Left ventricle myocardium inferior (tissue), 1 donor: ENCODE measurements around the gene ATG7. TPM values are rescaled to one million over a fixed set of nuclear protein-coding genes. Genes with fewer than 3 reads are reported as not detected.

Source experiments
- DNase-seq: peaks from one replicate; pipeline ENCODE4 v3.0.0-alpha.2; 2020
- H3K27ac ChIP-seq: fragments of 200-600 bp; replicated peaks from 2 replicates; pipeline ENCODE4 v1.8.0; 2021
- H3K27me3 ChIP-seq: fragments of 200-600 bp; 2 replicates; pipeline ENCODE4 v1.8.0; 2021; ENCODE audit warnings: low read depth
- H3K36me3 ChIP-seq: fragments of 200-600 bp; 2 replicates; pipeline ENCODE4 v1.8.0; 2021
- H3K4me1 ChIP-seq: fragments of 200-600 bp; 2 replicates; pipeline ENCODE4 v1.8.0; 2021
- H3K4me3 ChIP-seq: fragments of 200-600 bp; 2 replicates; pipeline ENCODE4 v1.8.0; 2021; ENCODE audit warnings: mild to moderate bottlenecking, moderate library complexity
- H3K9me3 ChIP-seq: fragments of 200-600 bp; replicated peaks from 2 replicates; pipeline ENCODE4 v1.8.0; 2021
- intact Hi-C: fragments of 100-400 bp; cut with micrococcal nuclease; formaldehyde crosslinking; loops from one replicate; pipeline ENCODE4 v1.11.0; 2022
- long read RNA-seq: library from polyadenylated mRNA; unstranded; transcript quantifications from one replicate; pipeline ENCODE4 v2.0.0, GENCODE V29; 2021
- total RNA-seq: library from RNA; stranded (reverse); fragmentation: NEBNext Ultra II Directional; extraction: Animal tissue kit (Norgen Biotek cat#: 25700); gene quantifications from one replicate; pipeline ENCODE4 v1.2.1, GENCODE V29; 2021
- TF ChIP-seq, protein P1 (sequence below): fragments of 200-600 bp; IDR thresholded peaks from 2 replicates; pipeline ENCODE4 v1.8.0; 2021; ENCODE audit warnings: antibody characterized with exemption, mild to moderate bottlenecking, borderline replicate concordance
- donor health status: DM: no; HTN: yes; CAD: no; lungs with severe emphysema.

Gene ATG7, protein sequence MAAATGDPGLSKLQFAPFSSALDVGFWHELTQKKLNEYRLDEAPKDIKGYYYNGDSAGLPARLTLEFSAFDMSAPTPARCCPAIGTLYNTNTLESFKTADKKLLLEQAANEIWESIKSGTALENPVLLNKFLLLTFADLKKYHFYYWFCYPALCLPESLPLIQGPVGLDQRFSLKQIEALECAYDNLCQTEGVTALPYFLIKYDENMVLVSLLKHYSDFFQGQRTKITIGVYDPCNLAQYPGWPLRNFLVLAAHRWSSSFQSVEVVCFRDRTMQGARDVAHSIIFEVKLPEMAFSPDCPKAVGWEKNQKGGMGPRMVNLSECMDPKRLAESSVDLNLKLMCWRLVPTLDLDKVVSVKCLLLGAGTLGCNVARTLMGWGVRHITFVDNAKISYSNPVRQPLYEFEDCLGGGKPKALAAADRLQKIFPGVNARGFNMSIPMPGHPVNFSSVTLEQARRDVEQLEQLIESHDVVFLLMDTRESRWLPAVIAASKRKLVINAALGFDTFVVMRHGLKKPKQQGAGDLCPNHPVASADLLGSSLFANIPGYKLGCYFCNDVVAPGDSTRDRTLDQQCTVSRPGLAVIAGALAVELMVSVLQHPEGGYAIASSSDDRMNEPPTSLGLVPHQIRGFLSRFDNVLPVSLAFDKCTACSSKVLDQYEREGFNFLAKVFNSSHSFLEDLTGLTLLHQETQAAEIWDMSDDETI
- 15.7 TPM for total RNA-seq
- long read RNA-seq, full-length matches to known transcripts: 5 of 16 reads
- long read RNA-seq, partial matches to known transcripts: 8 of 16 reads
- long read RNA-seq, other reads (novel, unspliced or antisense): 3 of 16 reads

- intact Hi-C loops: no loop called here
Measured at GRCh38 chr3:11271986-11272904, at the start of gene ATG7. Gene ATG7, plus strand, starts transcription at chr3:11272397. Its CDS starts 26,299 bp downstream, at chr3:11298696.

GRCh38 chr3:11224010-11224409 is 48.2 kb upstream of the ATG7 start:
- H3K9me3 ChIP-seq: no peaks in the 10 kb centered on the region
- intact Hi-C loops: no loop called here
- TF ChIP-seq, protein P1, sequence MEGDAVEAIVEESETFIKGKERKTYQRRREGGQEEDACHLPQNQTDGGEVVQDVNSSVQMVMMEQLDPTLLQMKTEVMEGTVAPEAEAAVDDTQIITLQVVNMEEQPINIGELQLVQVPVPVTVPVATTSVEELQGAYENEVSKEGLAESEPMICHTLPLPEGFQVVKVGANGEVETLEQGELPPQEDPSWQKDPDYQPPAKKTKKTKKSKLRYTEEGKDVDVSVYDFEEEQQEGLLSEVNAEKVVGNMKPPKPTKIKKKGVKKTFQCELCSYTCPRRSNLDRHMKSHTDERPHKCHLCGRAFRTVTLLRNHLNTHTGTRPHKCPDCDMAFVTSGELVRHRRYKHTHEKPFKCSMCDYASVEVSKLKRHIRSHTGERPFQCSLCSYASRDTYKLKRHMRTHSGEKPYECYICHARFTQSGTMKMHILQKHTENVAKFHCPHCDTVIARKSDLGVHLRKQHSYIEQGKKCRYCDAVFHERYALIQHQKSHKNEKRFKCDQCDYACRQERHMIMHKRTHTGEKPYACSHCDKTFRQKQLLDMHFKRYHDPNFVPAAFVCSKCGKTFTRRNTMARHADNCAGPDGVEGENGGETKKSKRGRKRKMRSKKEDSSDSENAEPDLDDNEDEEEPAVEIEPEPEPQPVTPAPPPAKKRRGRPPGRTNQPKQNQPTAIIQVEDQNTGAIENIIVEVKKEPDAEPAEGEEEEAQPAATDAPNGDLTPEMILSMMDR: no peak
- H3K4me1 ChIP-seq: peaks cover 46% of the 10 kb centered on the region
- DNase-seq: no peak
- H3K4me3 ChIP-seq: no peak overlapping the region
- no peaks in the 10 kb centered on the region for H3K36me3 ChIP-seq
- H3K27me3 ChIP-seq: no peaks in the 10 kb centered on the region
- no peak overlapping the region for H3K27ac ChIP-seq

More at GRCh38 chr3:11271986-11272904, at the start of gene ATG7:
- H3K4me3 ChIP-seq: peak within 1 kb of the TSS; percentile 79
- H3K27me3 ChIP-seq: no peaks in the 10 kb centered on the region
- peak; percentile 98 for DNase-seq
- peak within 1 kb of the TSS; percentile 77 for H3K27ac ChIP-seq
- peaks cover 18% of the 10 kb centered on the region for H3K4me1 ChIP-seq
- H3K36me3 ChIP-seq: no peaks in the 10 kb centered on the region
- TF ChIP-seq, protein P1: peak; percentile 21
- H3K9me3 ChIP-seq: no peaks in the 10 kb centered on the region

DNA sequence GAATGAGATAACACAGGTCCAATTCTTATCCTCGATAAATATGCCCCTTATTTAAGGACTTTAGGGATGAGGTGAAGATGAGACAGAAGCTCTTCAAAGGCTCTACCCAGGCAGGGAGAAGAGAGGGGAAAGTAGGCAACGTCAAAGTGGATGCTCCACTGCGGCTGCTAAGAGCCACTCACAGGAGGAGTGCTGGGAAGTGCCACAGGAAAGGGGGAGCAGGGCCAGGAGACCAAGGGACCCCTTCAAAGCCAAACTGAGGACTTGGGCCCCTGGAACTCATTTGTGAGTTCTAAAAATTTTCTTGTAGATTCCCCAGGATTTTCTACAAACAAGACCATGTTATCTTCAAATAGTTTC is 47.3 kb upstream of the ATG7 start:
- H3K9me3 ChIP-seq: no peaks in the 10 kb centered on the region
- peak overlapping the region; percentile 69 for H3K27ac ChIP-seq
- no peaks in the 10 kb centered on the region for H3K36me3 ChIP-seq
- intact Hi-C loops: no loop called here
- peak overlapping the region; percentile 47 for H3K4me3 ChIP-seq
- DNase-seq: no peak
- TF ChIP-seq, protein P1: no peak
- no peaks in the 10 kb centered on the region for H3K27me3 ChIP-seq
- peaks cover 38% of the 10 kb centered on the region for H3K4me1 ChIP-seq

DNA sequence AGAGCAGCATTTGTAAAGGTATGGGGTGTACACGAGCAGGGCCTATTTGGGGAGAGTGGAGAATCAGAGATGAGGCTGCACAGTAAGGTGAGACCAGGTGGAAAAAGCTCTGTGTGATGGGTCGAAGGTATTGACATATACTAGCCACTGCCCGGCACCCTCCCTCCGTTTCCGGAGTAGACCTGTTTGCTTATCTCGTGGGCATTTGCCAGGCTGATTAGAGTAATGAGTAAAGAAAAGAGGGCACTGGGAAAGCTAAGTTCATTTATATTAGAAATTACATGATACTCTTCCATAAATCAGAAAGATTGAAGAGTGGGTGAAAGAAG is 46.2 kb upstream of the ATG7 start:
- Histone ChIP-seq H3K9me3 (no peaks in the 10 kb centered on the region), H3K27me3 (no peaks in the 10 kb centered on the region), H3K4me1 (peaks cover 27% of the 10 kb centered on the region), H3K27ac (peak overlapping the region; percentile 69), H3K36me3 (no peaks in the 10 kb centered on the region), H3K4me3 (peak overlapping the region; percentile 47)
- TF ChIP-seq, protein P1: no peak
- intact Hi-C loops: no loop called here
- DNase-seq: no peak

GRCh38 chr3:11228041-11228440 is 44.2 kb upstream of the ATG7 start:
- H3K4me1 ChIP-seq: peaks cover 26% of the 10 kb centered on the region
- no peak overlapping the region for H3K27ac ChIP-seq
- H3K9me3 ChIP-seq: no peaks in the 10 kb centered on the region
- H3K27me3 ChIP-seq: no peaks in the 10 kb centered on the region
- DNase-seq: no peak
- no peaks in the 10 kb centered on the region for H3K36me3 ChIP-seq
- intact Hi-C loops: no loop called here
- TF ChIP-seq, protein P1: no peak
- no peak overlapping the region for H3K4me3 ChIP-seq
